ENCODE data around the gene PPP3R2.

PPP3R2 gene

GRCh38 chr9:101594796-101595195 lies at the start of gene PPP3R2:
Gene PPP3R2, minus strand, starts transcription at chr9:101594969. Its CDS starts 48 bp downstream, at chr9:101594921.
- no peak for DNase-seq (ENCODE audit: low read depth)

- no peak for DNase-seq (ENCODE audit: low read depth)
Observed at GRCh38 chr9:101639785-101640665, 45.3 kb upstream of the PPP3R2 start.

- no peak for DNase-seq (ENCODE audit: low read depth)
Observed at GRCh38 chr9:101639311-101639710, 44.5 kb upstream of the PPP3R2 start.

- no peak for DNase-seq (ENCODE audit: low read depth)
Observed at GRCh38 chr9:101636247-101636646, 41.5 kb upstream of the PPP3R2 start.

- DNase-seq (ENCODE audit: low read depth), result no peak
Observed at GRCh38 chr9:101635473-101635872, 40.7 kb upstream of the PPP3R2 start.

- DNase-seq (ENCODE audit: low read depth), result no peak
Observed at GRCh38 chr9:101634741-101635409, 40.1 kb upstream of the PPP3R2 start.

GRCh38 chr9:101632611-101633010 lies 37.8 kb upstream of the PPP3R2 start:
- no peak for DNase-seq (ENCODE audit: low read depth)

- no peak for DNase-seq (ENCODE audit: low read depth)
Observed at GRCh38 chr9:101631892-101632291, 37.1 kb upstream of the PPP3R2 start.

- DNase-seq (ENCODE audit: low read depth), result no peak
Observed at GRCh38 chr9:101629636-101630035, 34.9 kb upstream of the PPP3R2 start.

GRCh38 chr9:101628173-101628572 lies 33.4 kb upstream of the PPP3R2 start:
- DNase-seq (ENCODE audit: low read depth), result no peak

GRCh38 chr9:101626295-101626694 lies 31.5 kb upstream of the PPP3R2 start:
- no peak for DNase-seq (ENCODE audit: low read depth)

- no peak for DNase-seq (ENCODE audit: low read depth)
Observed at GRCh38 chr9:101625876-101626275, 31.1 kb upstream of the PPP3R2 start.

- DNase-seq (ENCODE audit: low read depth), result no peak
Observed at GRCh38 chr9:101620452-101620851, 25.7 kb upstream of the PPP3R2 start.

GRCh38 chr9:101618698-101619097 lies 23.9 kb upstream of the PPP3R2 start:
- no peak for DNase-seq (ENCODE audit: low read depth)

- no peak for DNase-seq (ENCODE audit: low read depth)
Observed at GRCh38 chr9:101605547-101605946, 10.8 kb upstream of the PPP3R2 start.

- DNase-seq (ENCODE audit: low read depth), result no peak
Observed at GRCh38 chr9:101604296-101604695, 9.5 kb upstream of the PPP3R2 start.

- DNase-seq (ENCODE audit: low read depth), result no peak
Observed at GRCh38 chr9:101601904-101602765, 7.4 kb upstream of the PPP3R2 start.

GRCh38 chr9:101593345-101593744 lies 1.4 kb downstream of the PPP3R2 start:
- DNase-seq (ENCODE audit: low read depth), result no peak

GRCh38 chr9:101592788-101593187 lies 2.0 kb downstream of the PPP3R2 start:
- DNase-seq (ENCODE audit: low read depth), result no peak

GRCh38 chr9:101591787-101592446 lies 2.9 kb downstream of the PPP3R2 start:
- DNase-seq (ENCODE audit: low read depth), result no peak

GRCh38 chr9:101590901-101591300 lies 3.9 kb downstream of the PPP3R2 start:
- no peak for DNase-seq (ENCODE audit: low read depth)

- peak; percentile 77 for DNase-seq (ENCODE audit: low read depth)
Observed at GRCh38 chr9:101590074-101590473, 4.7 kb downstream of the PPP3R2 start.
